Measurements from ENCODE around the gene SLC6A3. TPM values are rescaled to one million over a fixed set of nuclear protein-coding genes. Genes with fewer than 3 reads are reported as not detected.

SLC6A3 gene
- total and polyA plus RNA-seq, 9 of the 15 experiments (the other 6 are each of a cell fraction or from before 2014, with no cell fraction given), result not detected

- TF ChIP-seq TSHZ1 (CRISPR knock-in tag; IDR thresholded peaks at IDR 0.05) (no peak), RBM17 (IDR thresholded peaks at IDR 0.05; ENCODE audit: borderline replicate concordance, low read depth, low read length) (no peak), ZNF644 (tag; IDR thresholded peaks at IDR 0.05; ENCODE audit: low read depth) (no peak), ELF4 (CRISPR knock-in tag; IDR thresholded peaks at IDR 0.05) (no peak), ZNF311 (CRISPR knock-in tag; IDR thresholded peaks at IDR 0.05) (no peak), ZNF253 (CRISPR knock-in tag; conservative IDR thresholded peaks at IDR 0.05) (no peak), HNRNPK (IDR thresholded peaks at IDR 0.05; ENCODE audit: low read depth, low read length, poor library complexity, severe bottlenecking) (no peak), ZNF175 (CRISPR knock-in tag; IDR thresholded peaks at IDR 0.05; ENCODE audit: low read depth) (no peak), MECOM (CRISPR knock-in tag; IDR thresholded peaks at IDR 0.05) (no peak), DLX4 (CRISPR knock-in tag; IDR thresholded peaks at IDR 0.05) (no peak), ZNF639 (CRISPR knock-in tag; conservative IDR thresholded peaks at IDR 0.05 in 1 of 2, IDR thresholded peaks at IDR 0.05 in 1 of 2) (no peak), CREM (IDR thresholded peaks at IDR 0.05; ENCODE audit: low read depth) (peak; percentile 99), E2F3 (CRISPR knock-in tag; IDR thresholded peaks at IDR 0.05) (no peak), SMAD2 (IDR thresholded peaks at IDR 0.05; ENCODE audit: low read depth, low read length) (no peak), ETS2 (tag; IDR thresholded peaks at IDR 0.05; ENCODE audit: borderline replicate concordance, poor library complexity, severe bottlenecking) (no peak), ZNF512 (tag; IDR thresholded peaks at IDR 0.05) (no peak), KLF13 (tag; IDR thresholded peaks at IDR 0.05; ENCODE audit: borderline replicate concordance, low read depth) (peak; percentile 42; the same call in 1 of the 2 replicates)
Observed at GRCh38 chr5:1344975-1345838, 100.0 kb downstream of the SLC6A3 start, which contains the start of gene CLPTM1L (continued).
